Astrocyte of the cerebellum (primary cell): ENCODE results near the gene CCDC192.

Experiments used
- DNase-seq: peaks from one replicate; pipeline ENCODE4 v3.0.0-alpha.2; 2011; ENCODE audit warnings: low read depth
- H3K4me3 ChIP-seq: 2 replicates; pipeline ENCODE4 v1.5.1; 2011; ENCODE audit warnings: mild to moderate bottlenecking, low read depth, low read length, moderate library complexity
- CTCF ChIP-seq: IDR thresholded peaks from 2 replicates; pipeline ENCODE4 v1.5.1; 2012; ENCODE audit warnings: low read length, low read depth, moderate library complexity, mild to moderate bottlenecking; ENCODE audit errors: missing control alignments
- in situ Hi-C: cut with HindIII; loops from 2 replicates; pipeline ENCODE4 v1.10.0; 2017; ENCODE audit warnings: low sequenced_read_pairs

CCDC192 gene

GRCh38 chr5:127793052-127793451 is 89.9 kb downstream of the CCDC192 start:
- in situ Hi-C loops, result no loop called here
- no peak overlapping the region for H3K4me3 ChIP-seq
- DNase-seq, result no peak
- no peak for TF ChIP-seq CTCF

- in situ Hi-C loops, result no loop called here
- DNase-seq, result no peak
- H3K4me3 ChIP-seq, result no peak overlapping the region
- no peak for TF ChIP-seq CTCF
These were observed 90.7 kb downstream of the CCDC192 start for GRCh38 chr5:127793879-127794278.

GRCh38 chr5:127796211-127796610 is 93.0 kb downstream of the CCDC192 start:
- DNase-seq, result no peak
- no peak for TF ChIP-seq CTCF
- in situ Hi-C loops, result loop anchor here (5.0 kb wide), 1 partner anchor 79 kb away; no protein-coding TSS in a partner anchor
- no peak overlapping the region for H3K4me3 ChIP-seq

- TF ChIP-seq CTCF, result no peak
- no peak overlapping the region for H3K4me3 ChIP-seq
- in situ Hi-C loops, result loop anchor here (5.0 kb wide), 1 partner anchor 82 kb away; no protein-coding TSS in a partner anchor
- DNase-seq, result no peak
These were observed 96.2 kb downstream of the CCDC192 start for GRCh38 chr5:127799293-127799905.

- no peak overlapping the region for H3K4me3 ChIP-seq
- no peak for TF ChIP-seq CTCF
- no peak for DNase-seq
- in situ Hi-C loops, result no loop called here
These were observed 98.7 kb downstream of the CCDC192 start for GRCh38 chr5:127801751-127802476.

GRCh38 chr5:127802477-127802865 is 99.3 kb downstream of the CCDC192 start:
- in situ Hi-C loops, result no loop called here
- no peak for DNase-seq
- no peak overlapping the region for H3K4me3 ChIP-seq
- TF ChIP-seq CTCF, result no peak
